DOHH2 (cell line): Measurements from ENCODE around the gene PCSK1N.

Experiments used
- H3F3A ChIP-seq: fragments of 200-600 bp; sonication (generic), shearing (Covaris generic); 2 replicates; pipeline ENCODE4 v1.6.0; 2016; ENCODE audit warnings: antibody characterized with exemption, mild to moderate bottlenecking; ENCODE audit not compliant: control insufficient read depth, insufficient read depth
- H3K27ac ChIP-seq: fragments of 200-600 bp; sonication (generic); 2 replicates; pipeline ENCODE4 v1.5.1; 2014; ENCODE audit warnings: low read depth, mild to moderate bottlenecking, low read length, moderate library complexity
- H3K27me3 ChIP-seq: fragments of 200-600 bp; sonication (generic); 2 replicates; pipeline ENCODE4 v1.6.1; 2014; ENCODE audit warnings: mild to moderate bottlenecking, low read length, mixed read lengths; ENCODE audit not compliant: control insufficient read depth
- H3K36me3 ChIP-seq: fragments of 200-600 bp; sonication (generic); 2 replicates; pipeline ENCODE4 v1.6.1; 2014; ENCODE audit warnings: mild to moderate bottlenecking, low read length, moderate library complexity, mixed read lengths; ENCODE audit not compliant: control insufficient read depth
- H3K4me1 ChIP-seq: fragments of 200-600 bp; sonication (generic); 2 replicates; pipeline ENCODE4 v1.6.1; 2014; ENCODE audit warnings: mild to moderate bottlenecking, low read length, mixed read lengths; ENCODE audit not compliant: control insufficient read depth
- H3K4me2 ChIP-seq: fragments of 200-600 bp; sonication (generic); 2 replicates; pipeline ENCODE4 v1.6.0; 2014; ENCODE audit warnings: mild to moderate bottlenecking, low read length, moderate library complexity
- H3K4me3 ChIP-seq: fragments of 200-600 bp; sonication (generic); 2 replicates; pipeline ENCODE4 v1.5.1; 2014; ENCODE audit warnings: mild to moderate bottlenecking, low read length, mixed read lengths
- H3K79me2 ChIP-seq: fragments of 200-600 bp; sonication (generic); 2 replicates; pipeline ENCODE4 v1.6.1; 2014; ENCODE audit warnings: mild to moderate bottlenecking, low read length, mixed read lengths; ENCODE audit not compliant: control insufficient read depth
- H3K9me2 ChIP-seq: fragments of 200-600 bp; sonication (generic); replicated peaks from 2 replicates; pipeline ENCODE4 v1.6.1; 2014; ENCODE audit warnings: mild to moderate bottlenecking, low read length, mixed read lengths; ENCODE audit not compliant: control insufficient read depth
- H3K9me3 ChIP-seq: fragments of 200-600 bp; sonication (generic); 2 replicates; pipeline ENCODE4 v1.6.1; 2014; ENCODE audit warnings: antibody characterized with exemption, low read length, mixed read lengths; ENCODE audit not compliant: control insufficient read depth, insufficient read depth
- H4K20me1 ChIP-seq: fragments of 200-600 bp; sonication (generic); 2 replicates; pipeline ENCODE4 v1.6.0; 2014; ENCODE audit warnings: low read depth, mild to moderate bottlenecking, antibody characterized with exemption, low read length, moderate library complexity; ENCODE audit not compliant: control insufficient read depth, insufficient read depth
- EZH2phosphoT487 ChIP-seq: fragments of 200-600 bp; sonication (generic); IDR thresholded peaks from 2 replicates; pipeline ENCODE4 v1.6.1; 2017; ENCODE audit warnings: borderline replicate concordance, mild to moderate bottlenecking, antibody characterized with exemption, low read length, moderate library complexity, mixed read lengths
- TF ChIP-seq, protein P1 (sequence below): fragments of 200-600 bp; sonication (generic); IDR thresholded peaks from one replicate; pipeline ENCODE4 v1.5.1; 2014; ENCODE audit warnings: antibody characterized with exemption, mild to moderate bottlenecking, low read depth, low read length; ENCODE audit not compliant: poor library complexity, severe bottlenecking

PCSK1N gene

DNA sequence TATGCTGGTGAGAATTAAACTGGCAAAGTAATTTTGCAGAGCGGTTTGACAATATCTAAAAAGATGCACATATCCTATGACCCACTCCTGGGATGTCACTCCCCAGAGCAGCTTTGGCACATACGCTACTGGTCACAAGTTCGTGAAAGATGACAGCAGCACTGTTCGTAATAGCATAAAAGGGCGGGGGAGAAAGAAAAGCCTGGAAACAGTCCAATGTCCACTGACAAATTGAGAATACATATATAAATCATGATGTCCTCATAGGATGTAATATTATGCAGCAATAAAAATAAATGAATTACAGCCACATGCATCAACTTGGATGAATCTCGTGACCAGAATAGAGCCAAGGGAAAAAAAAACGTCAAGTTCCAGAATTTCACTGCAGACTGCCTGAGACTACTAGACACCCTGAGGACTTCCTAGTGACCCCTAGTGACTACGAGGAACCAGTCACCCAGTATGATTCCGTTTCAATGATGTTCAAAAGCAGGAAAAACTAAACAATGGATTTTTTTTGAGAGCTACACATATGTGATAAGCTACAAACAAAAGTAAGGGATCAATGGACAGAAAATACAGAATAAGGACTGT is 1.8 kb downstream of the PCSK1N start:
- Histone ChIP-seq H3K79me2 (no peaks in the 10 kb centered on the region), H3K9me3 (no peaks in the 10 kb centered on the region), H3K4me3 (no peak overlapping the region), H3K9me2 (no peaks in the 10 kb centered on the region), H4K20me1 (no peaks in the 10 kb centered on the region), H3F3A (no peaks in the 10 kb centered on the region), H3K4me2 (no peak overlapping the region), H3K27me3 (peaks cover 4% of the 10 kb centered on the region; the same call in 1 of the 2 replicates), H3K27ac (no peak overlapping the region), H3K4me1 (no peaks in the 10 kb centered on the region), H3K36me3 (no peaks in the 10 kb centered on the region)
- no peak for TF ChIP-seq EZH2phosphoT487
- TF ChIP-seq, protein P1, sequence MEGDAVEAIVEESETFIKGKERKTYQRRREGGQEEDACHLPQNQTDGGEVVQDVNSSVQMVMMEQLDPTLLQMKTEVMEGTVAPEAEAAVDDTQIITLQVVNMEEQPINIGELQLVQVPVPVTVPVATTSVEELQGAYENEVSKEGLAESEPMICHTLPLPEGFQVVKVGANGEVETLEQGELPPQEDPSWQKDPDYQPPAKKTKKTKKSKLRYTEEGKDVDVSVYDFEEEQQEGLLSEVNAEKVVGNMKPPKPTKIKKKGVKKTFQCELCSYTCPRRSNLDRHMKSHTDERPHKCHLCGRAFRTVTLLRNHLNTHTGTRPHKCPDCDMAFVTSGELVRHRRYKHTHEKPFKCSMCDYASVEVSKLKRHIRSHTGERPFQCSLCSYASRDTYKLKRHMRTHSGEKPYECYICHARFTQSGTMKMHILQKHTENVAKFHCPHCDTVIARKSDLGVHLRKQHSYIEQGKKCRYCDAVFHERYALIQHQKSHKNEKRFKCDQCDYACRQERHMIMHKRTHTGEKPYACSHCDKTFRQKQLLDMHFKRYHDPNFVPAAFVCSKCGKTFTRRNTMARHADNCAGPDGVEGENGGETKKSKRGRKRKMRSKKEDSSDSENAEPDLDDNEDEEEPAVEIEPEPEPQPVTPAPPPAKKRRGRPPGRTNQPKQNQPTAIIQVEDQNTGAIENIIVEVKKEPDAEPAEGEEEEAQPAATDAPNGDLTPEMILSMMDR: peak; percentile 24

DNA sequence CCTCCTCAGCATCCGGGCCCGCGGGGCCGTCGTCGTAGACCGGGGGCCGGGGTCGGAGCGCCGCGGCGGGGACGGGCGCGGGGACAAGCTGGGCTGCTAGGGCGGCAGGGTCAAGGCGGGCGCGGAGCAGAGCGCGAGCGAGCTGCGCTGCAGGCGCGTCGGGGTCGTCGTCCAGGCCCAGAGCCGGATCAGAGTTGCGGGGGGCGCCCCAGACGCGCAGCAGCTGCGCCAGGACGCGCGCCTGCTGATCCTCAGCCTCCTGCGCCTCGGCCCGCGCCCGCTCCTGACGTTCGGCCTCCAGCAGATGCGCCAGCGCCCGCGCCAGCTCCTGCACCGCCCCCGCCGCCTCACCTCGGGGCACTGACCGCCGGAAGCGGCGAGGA is 3.5 kb downstream of the PCSK1N start:
- no peak for TF ChIP-seq EZH2phosphoT487
- TF ChIP-seq, protein P1: no peak
- H3F3A ChIP-seq: no peaks in the 10 kb centered on the region
- H3K9me2 ChIP-seq: no peaks in the 10 kb centered on the region
- H3K27me3 ChIP-seq: peaks cover 4% of the 10 kb centered on the region; the same call in 1 of the 2 replicates
- no peak overlapping the region for H3K27ac ChIP-seq
- no peaks in the 10 kb centered on the region for H4K20me1 ChIP-seq
- H3K36me3 ChIP-seq: no peaks in the 10 kb centered on the region
- no peaks in the 10 kb centered on the region for H3K79me2 ChIP-seq
- H3K4me2 ChIP-seq: no peak overlapping the region
- no peaks in the 10 kb centered on the region for H3K9me3 ChIP-seq
- no peaks in the 10 kb centered on the region for H3K4me1 ChIP-seq
- H3K4me3 ChIP-seq: no peak overlapping the region

DNA sequence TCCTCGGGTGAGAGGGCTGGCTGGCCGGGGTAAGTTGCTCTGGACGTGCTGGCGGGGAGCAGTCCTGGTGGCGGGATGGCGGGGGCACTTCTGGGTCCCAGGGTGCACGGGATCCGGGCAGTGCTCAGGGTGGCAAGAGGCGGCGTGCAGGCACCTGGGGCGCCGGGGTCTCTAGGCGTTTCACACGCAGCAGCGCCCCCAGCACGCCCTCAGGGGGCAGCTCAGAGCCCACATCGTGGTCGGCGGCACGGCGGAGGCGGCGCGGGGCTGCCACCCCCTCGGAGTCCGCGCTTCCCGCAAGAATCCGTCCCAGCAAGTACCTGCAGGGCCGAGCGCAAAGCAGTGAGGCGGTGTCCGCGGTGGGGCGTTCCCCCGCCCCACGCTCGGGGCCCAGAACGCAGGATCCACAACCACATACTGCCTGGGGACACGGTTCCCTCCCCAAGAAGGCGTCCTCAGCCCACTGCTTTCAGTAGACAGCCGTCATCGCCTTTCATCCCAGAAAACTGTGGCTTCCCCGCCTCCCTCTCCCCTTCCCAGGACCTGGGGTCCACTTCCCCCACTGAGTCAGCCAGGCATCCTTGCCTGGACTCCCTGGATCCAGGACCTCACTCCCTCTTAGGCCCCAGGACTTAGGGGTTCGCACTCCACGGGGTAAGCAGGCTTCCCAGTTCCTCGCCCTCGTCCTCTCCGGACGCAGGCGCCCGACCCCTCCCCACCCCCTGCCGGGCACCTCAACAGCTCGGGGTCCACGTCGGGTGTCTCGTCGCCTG is 4.1 kb downstream of the PCSK1N start:
- H3K4me1 ChIP-seq: no peaks in the 10 kb centered on the region
- peaks cover 4% of the 10 kb centered on the region; the same call in 1 of the 2 replicates for H3K27me3 ChIP-seq
- H3F3A ChIP-seq: no peaks in the 10 kb centered on the region
- H3K4me2 ChIP-seq: no peak overlapping the region
- H4K20me1 ChIP-seq: no peaks in the 10 kb centered on the region
- no peak overlapping the region for H3K27ac ChIP-seq
- TF ChIP-seq EZH2phosphoT487: no peak
- TF ChIP-seq, protein P1: no peak
- no peaks in the 10 kb centered on the region for H3K36me3 ChIP-seq
- H3K79me2 ChIP-seq: no peaks in the 10 kb centered on the region
- no peaks in the 10 kb centered on the region for H3K9me2 ChIP-seq
- H3K9me3 ChIP-seq: no peaks in the 10 kb centered on the region
- H3K4me3 ChIP-seq: no peak overlapping the region
